GM12875 (cell line): Measurements from ENCODE around the gene LIPK.
"Not testable (repeated sequence)": the region's sequence is repeated elsewhere in the genome, so short reads cannot be mapped to it uniquely, and the experiment has no call there.

Source experiments
- H3K4me3 ChIP-seq: one replicate; pipeline ENCODE4 v1.5.1; 2011; ENCODE audit warnings: low read depth, low read length, control low read depth
- CTCF ChIP-seq: IDR thresholded peaks from 2 replicates; pipeline ENCODE4 v1.5.1; 2011; ENCODE audit warnings: low read depth, mild to moderate bottlenecking, control low read depth, inconsistent platforms, low read length, moderate library complexity, borderline replicate concordance; ENCODE audit not compliant: insufficient read depth

LIPK gene

GRCh38 chr10:88705958-88706357, at the start of gene LIPK:
TSS of gene LIPK (plus strand) at chr10:88706249. CDS start at chr10:88724544, 18,295 bp downstream.
- no peak for TF ChIP-seq CTCF
- no peak within 1 kb of the TSS for H3K4me3 ChIP-seq

- no peak for TF ChIP-seq CTCF
- H3K4me3 ChIP-seq, result no peak overlapping the region
Observed at GRCh38 chr10:88657901-88658300, 48.1 kb upstream of the LIPK start.

- TF ChIP-seq CTCF, result no peak
- H3K4me3 ChIP-seq, result no peak overlapping the region
Observed at GRCh38 chr10:88659725-88660597, 46.1 kb upstream of the LIPK start.

- no peak for TF ChIP-seq CTCF
- no peak overlapping the region for H3K4me3 ChIP-seq
Observed at GRCh38 chr10:88660598-88660884, 45.5 kb upstream of the LIPK start.

GRCh38 chr10:88661018-88661417, 45.0 kb upstream of the LIPK start:
- TF ChIP-seq CTCF, result no peak

GRCh38 chr10:88661577-88661976, 44.5 kb upstream of the LIPK start:
- no peak for TF ChIP-seq CTCF

More at GRCh38 chr10:88661018-88661417, 45.0 kb upstream of the LIPK start:
- H3K4me3 ChIP-seq, result no peak overlapping the region

GRCh38 chr10:88663153-88663552, 42.9 kb upstream of the LIPK start:
- not testable (repeated sequence) for H3K4me3 ChIP-seq

More at GRCh38 chr10:88661577-88661976, 44.5 kb upstream of the LIPK start:
- no peak overlapping the region for H3K4me3 ChIP-seq
